HFFc6 (cell line): ENCODE measurements around the gene CLTB. TPM values are rescaled to one million over a fixed set of nuclear protein-coding genes. Genes with fewer than 3 reads are reported as not detected.
"Not testable (repeated sequence)": the region's sequence is repeated elsewhere in the genome, so short reads cannot be mapped to it uniquely, and the experiment has no call there.

Experiments used
- DNase-seq: peaks from one replicate; pipeline ENCODE4 v3.0.0-alpha.2; 2018
- H3K27ac Mint-ChIP-seq: 2 replicates; pipeline ENCODE4 v1.8.0; 2020; ENCODE audit warnings: mild to moderate bottlenecking, mixed read lengths
- H3K27me3 Mint-ChIP-seq: 2 replicates; pipeline ENCODE4 v1.8.0; 2021; ENCODE audit warnings: mild to moderate bottlenecking, moderate library complexity, mixed read lengths; ENCODE audit not compliant: insufficient read depth
- H3K36me3 Mint-ChIP-seq: 2 replicates; pipeline ENCODE4 v1.8.0; 2021; ENCODE audit warnings: low read depth, mixed read lengths
- H3K4me1 Mint-ChIP-seq: 2 replicates; pipeline ENCODE4 v1.8.0; 2020; ENCODE audit warnings: low read depth, mixed read lengths
- H3K4me3 Mint-ChIP-seq: 2 replicates; pipeline ENCODE4 v1.8.0; 2020; ENCODE audit warnings: mild to moderate bottlenecking, moderate library complexity, mixed read lengths
- H3K9me3 Mint-ChIP-seq: 2 replicates; pipeline ENCODE4 v1.8.0; 2020; ENCODE audit warnings: mild to moderate bottlenecking, mixed read lengths
- total RNA-seq, 6 experiments: library from RNA; stranded (reverse); fragmentation: NEBNext Ultra II Directional; extraction: Animal tissue kit (Norgen Biotek cat#: 25700); gene quantifications; 2 replicates in 1 of 6; 3 replicates in 5 of 6; pipeline ENCODE4 v1.2.3, GENCODE V29; 2021
- TF ChIP-seq, protein P1 (sequence below): fragments of 200-600 bp; sonication (generic); IDR thresholded peaks from 2 replicates; pipeline ENCODE4 v1.5.0; 2021; ENCODE audit warnings: antibody characterized with exemption, mild to moderate bottlenecking

CLTB gene
- total RNA-seq, 6 experiments from 2014 or later = 178 to 226 (median 202) TPM

DNA sequence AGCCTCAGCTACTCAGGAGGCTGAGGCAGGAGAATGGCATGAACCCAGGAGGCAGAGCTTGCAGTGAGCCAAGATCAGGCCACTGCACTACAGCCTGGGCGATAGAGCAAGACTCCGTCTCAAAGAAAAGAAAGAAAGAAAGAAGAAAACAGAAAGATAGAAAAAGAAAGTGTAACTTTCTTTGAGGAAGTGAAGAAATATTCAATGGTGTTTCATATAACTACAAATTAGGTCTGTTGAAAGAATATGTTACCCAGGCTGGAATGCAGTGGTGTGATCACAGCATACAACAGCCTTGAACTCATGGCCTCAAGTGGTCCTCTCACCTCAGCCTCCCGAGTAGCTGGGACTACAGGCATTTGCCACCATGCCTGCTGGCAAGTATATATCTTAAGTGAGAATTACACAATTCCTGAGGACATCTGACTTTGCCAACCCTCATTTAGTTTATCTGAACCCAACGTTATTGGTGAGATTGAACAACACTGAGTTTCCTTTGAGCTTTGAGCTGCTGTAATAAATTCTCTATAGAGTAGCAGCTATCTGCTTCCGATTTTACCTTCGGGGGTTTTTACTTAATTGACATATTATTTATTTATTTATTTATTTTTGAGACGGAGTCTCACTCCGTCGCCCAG, 29.8 kb upstream of the CLTB start:
- Mint-ChIP-seq H3K36me3 (peaks cover 10% of the 10 kb centered on the region), H3K27ac (no peak overlapping the region), H3K4me3 (no peak overlapping the region), H3K4me1 (peaks cover 29% of the 10 kb centered on the region), H3K27me3 (peaks cover 10% of the 10 kb centered on the region), H3K9me3 (no peaks in the 10 kb centered on the region)
- TF ChIP-seq, protein P1, sequence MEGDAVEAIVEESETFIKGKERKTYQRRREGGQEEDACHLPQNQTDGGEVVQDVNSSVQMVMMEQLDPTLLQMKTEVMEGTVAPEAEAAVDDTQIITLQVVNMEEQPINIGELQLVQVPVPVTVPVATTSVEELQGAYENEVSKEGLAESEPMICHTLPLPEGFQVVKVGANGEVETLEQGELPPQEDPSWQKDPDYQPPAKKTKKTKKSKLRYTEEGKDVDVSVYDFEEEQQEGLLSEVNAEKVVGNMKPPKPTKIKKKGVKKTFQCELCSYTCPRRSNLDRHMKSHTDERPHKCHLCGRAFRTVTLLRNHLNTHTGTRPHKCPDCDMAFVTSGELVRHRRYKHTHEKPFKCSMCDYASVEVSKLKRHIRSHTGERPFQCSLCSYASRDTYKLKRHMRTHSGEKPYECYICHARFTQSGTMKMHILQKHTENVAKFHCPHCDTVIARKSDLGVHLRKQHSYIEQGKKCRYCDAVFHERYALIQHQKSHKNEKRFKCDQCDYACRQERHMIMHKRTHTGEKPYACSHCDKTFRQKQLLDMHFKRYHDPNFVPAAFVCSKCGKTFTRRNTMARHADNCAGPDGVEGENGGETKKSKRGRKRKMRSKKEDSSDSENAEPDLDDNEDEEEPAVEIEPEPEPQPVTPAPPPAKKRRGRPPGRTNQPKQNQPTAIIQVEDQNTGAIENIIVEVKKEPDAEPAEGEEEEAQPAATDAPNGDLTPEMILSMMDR = no peak
- no peak for DNase-seq

DNA sequence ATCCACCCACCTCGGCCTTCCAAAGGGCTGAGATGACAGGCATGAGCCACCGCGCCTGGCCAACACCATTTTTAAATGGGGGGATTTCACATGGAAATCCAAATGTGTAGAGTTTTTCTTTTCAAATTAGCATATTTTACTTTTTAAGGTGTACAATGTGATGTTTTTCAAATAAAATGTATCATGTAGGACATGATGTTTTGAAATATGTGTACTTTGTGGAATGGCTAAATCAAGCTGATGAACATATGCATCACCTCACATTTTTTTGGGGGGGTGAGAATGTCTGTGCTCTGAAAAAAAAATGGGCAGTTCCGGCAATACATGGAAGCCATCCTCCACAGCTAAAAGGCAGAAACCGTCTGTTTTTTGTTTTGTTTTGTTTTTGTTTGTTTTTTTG, 28.4 kb upstream of the CLTB start:
- no peaks in the 10 kb centered on the region for H3K9me3 Mint-ChIP-seq
- H3K36me3 Mint-ChIP-seq = peaks cover 10% of the 10 kb centered on the region
- H3K27ac Mint-ChIP-seq = no peak overlapping the region
- H3K4me1 Mint-ChIP-seq = peaks cover 23% of the 10 kb centered on the region
- TF ChIP-seq, protein P1 = no peak
- H3K27me3 Mint-ChIP-seq = peaks cover 15% of the 10 kb centered on the region
- DNase-seq = no peak
- no peak overlapping the region for H3K4me3 Mint-ChIP-seq

DNA sequence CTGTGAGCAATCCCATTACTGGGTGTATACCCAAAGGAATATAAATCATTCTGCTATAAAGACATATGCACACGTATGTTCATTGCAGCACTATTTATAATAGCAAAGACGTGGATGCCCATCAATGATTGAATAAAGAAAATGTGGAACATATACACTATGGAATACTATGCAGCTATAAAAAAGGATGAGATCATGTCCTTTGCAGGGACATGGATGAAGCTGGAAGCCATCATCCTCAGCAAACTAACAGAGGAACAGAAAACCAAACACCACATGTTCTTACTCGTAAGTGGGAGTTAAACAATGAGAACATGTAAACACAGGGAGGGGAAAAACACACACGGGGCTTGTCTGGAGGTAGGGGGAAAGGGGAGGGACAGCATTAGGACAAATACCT, 26.6 kb upstream of the CLTB start:
- H3K27ac Mint-ChIP-seq = not testable (repeated sequence)

DNA sequence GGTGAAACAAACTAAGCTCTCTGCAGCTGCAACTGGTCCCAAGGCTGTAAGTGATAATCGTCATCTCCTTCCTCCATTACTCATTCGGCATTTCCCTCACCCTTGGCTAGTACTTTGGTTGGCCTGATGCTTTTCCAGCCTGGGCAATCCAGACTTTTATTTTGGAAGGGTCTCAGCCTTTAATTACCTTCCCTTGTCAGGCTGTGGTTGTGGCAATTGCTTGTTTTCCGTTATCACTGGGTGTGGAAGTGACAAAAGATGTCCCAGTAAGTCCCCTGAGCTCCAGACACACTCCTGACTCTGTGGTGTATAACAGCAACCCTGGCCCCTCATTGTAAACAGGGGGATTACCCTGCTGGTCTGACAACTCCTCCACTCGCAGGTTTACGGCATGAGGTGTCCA, 25.6 kb upstream of the CLTB start:
- H3K36me3 Mint-ChIP-seq = no peaks in the 10 kb centered on the region
- no peak overlapping the region for H3K27ac Mint-ChIP-seq
- TF ChIP-seq, protein P1 = no peak
- no peak overlapping the region for H3K4me3 Mint-ChIP-seq
- DNase-seq = no peak
- H3K27me3 Mint-ChIP-seq = peaks cover 9% of the 10 kb centered on the region
- H3K4me1 Mint-ChIP-seq = peaks cover 28% of the 10 kb centered on the region
- no peaks in the 10 kb centered on the region for H3K9me3 Mint-ChIP-seq

More for the DNA sequence above, 26.6 kb upstream of the CLTB start:
- not testable (repeated sequence) for H3K9me3 Mint-ChIP-seq, H3K4me3 Mint-ChIP-seq, DNase-seq, H3K36me3 Mint-ChIP-seq
- Mint-ChIP-seq H3K4me1 (peaks cover 29% of the 10 kb centered on the region), H3K27me3 (peaks cover 13% of the 10 kb centered on the region)

DNA sequence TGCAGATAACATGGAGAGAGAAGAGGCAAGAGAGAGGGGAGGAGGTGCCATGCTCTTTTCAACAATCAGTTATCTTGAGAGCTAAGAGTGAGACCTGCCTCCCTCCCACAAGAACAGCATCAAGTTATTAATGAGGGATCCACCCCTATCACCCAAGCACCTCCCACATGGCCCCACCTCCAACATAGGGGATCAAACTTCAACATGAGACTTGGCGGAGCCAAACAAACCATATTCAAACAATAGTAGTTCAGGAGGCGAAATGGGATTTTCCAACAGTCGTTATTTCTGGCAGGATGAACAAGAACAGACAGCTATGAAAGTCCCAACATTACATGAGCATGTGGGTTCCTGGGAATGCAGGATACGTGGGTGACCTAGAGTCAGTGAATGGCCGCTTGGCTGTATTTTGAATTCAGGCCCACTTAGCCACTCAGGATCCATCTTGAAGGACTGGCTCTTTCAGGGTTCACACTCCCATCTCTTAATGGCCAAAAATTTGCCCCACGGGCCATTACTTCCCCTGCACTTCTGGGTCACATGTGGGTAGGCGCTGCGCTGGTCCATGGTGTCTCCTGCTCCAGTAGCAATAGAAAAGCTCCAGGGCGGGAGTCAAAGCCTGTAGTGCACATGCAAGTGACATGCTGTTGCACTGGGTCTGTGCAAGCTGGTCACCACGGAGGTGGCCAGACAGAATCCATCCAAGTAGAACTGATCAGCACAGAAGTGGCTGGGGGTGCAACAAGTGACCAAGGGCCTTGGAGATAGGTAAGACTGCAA, 24.8 kb upstream of the CLTB start:
- TF ChIP-seq, protein P1 = no peak
- no peaks in the 10 kb centered on the region for H3K9me3 Mint-ChIP-seq
- no peak overlapping the region for H3K4me3 Mint-ChIP-seq
- H3K36me3 Mint-ChIP-seq = no peaks in the 10 kb centered on the region
- H3K27ac Mint-ChIP-seq = no peak overlapping the region
- DNase-seq = no peak
- peaks cover 10% of the 10 kb centered on the region for H3K27me3 Mint-ChIP-seq
- H3K4me1 Mint-ChIP-seq = peaks cover 30% of the 10 kb centered on the region
